ENCODE measurements around the gene ZNF189. TPM values are rescaled to one million over a fixed set of nuclear protein-coding genes. Genes with fewer than 3 reads are reported as not detected.

Gene ZNF189
- polyA plus RNA-seq, 1 donor (not counting 4 experiments of a cell fraction or from before 2014, with no cell fraction given): 8.7 TPM

GRCh38 chr9:101352892-101353463 is 45.7 kb upstream of the ZNF189 start:
- H3K36me3 ChIP-seq (ENCODE audit: control insufficient read depth in 2 of 2, extremely low read depth in 1 of 2, insufficient read depth in 2 of 2, low read length in 2 of 2): no peaks in the 10 kb centered on the region
- H3K4me2 ChIP-seq (ENCODE audit: control insufficient read depth, extremely low read depth, insufficient read depth, low read depth, low read length): no peak overlapping the region
- no peaks in the 10 kb centered on the region for H4K20me1 ChIP-seq (ENCODE audit: control insufficient read depth, extremely low read depth, insufficient read depth, low read length)
- no peak for DNase-seq (ENCODE audit: low read depth, low spot score)
- H3K4me1 ChIP-seq (ENCODE audit: control insufficient read depth, extremely low read depth, insufficient read depth, low read length): no peaks in the 10 kb centered on the region
- H3K9ac ChIP-seq (ENCODE audit: control insufficient read depth, extremely low read depth, insufficient read depth, low read length): no peak overlapping the region
- dilution Hi-C loops (cut with MboI; ENCODE audit: extremely low pct_ligation_motif_present, low sequenced_read_pairs): no loop called here
- no peaks in the 10 kb centered on the region for H3K27me3 ChIP-seq (ENCODE audit: control insufficient read depth, extremely low read depth, insufficient read depth, low read length)
- TF ChIP-seq, protein P1, sequence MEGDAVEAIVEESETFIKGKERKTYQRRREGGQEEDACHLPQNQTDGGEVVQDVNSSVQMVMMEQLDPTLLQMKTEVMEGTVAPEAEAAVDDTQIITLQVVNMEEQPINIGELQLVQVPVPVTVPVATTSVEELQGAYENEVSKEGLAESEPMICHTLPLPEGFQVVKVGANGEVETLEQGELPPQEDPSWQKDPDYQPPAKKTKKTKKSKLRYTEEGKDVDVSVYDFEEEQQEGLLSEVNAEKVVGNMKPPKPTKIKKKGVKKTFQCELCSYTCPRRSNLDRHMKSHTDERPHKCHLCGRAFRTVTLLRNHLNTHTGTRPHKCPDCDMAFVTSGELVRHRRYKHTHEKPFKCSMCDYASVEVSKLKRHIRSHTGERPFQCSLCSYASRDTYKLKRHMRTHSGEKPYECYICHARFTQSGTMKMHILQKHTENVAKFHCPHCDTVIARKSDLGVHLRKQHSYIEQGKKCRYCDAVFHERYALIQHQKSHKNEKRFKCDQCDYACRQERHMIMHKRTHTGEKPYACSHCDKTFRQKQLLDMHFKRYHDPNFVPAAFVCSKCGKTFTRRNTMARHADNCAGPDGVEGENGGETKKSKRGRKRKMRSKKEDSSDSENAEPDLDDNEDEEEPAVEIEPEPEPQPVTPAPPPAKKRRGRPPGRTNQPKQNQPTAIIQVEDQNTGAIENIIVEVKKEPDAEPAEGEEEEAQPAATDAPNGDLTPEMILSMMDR (optimal IDR thresholded peaks at IDR 0.05 in 1 of 3, IDR thresholded peaks at IDR 0.05 in 1 of 3, conservative IDR thresholded peaks at IDR 0.05 in 1 of 3; ENCODE audit: extremely low read depth in 1 of 3, insufficient read depth in 2 of 3, low read length in 3 of 3): no peak
- no peak for TF ChIP-seq EZH2 (IDR thresholded peaks at IDR 0.05; ENCODE audit: low read length)
- no peak overlapping the region for H2AFZ ChIP-seq (ENCODE audit: control insufficient read depth, low read length)
- no peak for FAIRE-seq
- no peak overlapping the region for H3K27ac ChIP-seq (ENCODE audit: control insufficient read depth, insufficient read depth, low read length)
- no peak overlapping the region for H3K4me3 ChIP-seq (ENCODE audit: control insufficient read depth in 2 of 3, extremely low read depth in 1 of 3, insufficient read depth in 2 of 3, low read depth in 1 of 3, low read length in 3 of 3)
- H3K9me3 ChIP-seq (ENCODE audit: control insufficient read depth, low read depth, low read length): no peaks in the 10 kb centered on the region
- no peaks in the 10 kb centered on the region for H3K9me1 ChIP-seq (ENCODE audit: control insufficient read depth, extremely low read depth, insufficient read depth, low read length)
- H3K79me2 ChIP-seq (ENCODE audit: control insufficient read depth, insufficient read depth, low read length): no peaks in the 10 kb centered on the region

DNA sequence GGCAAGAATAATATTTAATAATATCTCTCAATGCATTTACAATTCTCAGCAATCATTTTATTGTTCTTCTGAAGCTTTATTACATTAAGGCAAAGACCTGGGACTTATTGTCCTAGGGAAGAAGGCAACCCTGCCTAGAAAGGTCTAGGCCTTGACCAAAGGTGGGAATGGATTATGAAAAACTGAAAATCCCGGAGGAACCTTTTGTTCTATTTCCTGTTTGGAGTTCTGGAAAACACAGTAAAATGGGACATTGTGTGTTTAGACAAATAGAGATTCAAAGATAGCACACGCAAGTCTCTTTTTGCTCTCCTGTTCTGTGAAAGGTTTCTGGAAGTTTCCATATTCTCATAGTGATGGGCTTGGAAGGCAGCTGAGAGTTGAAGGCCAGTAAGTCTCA is 45.0 kb upstream of the ZNF189 start:
- TF ChIP-seq, protein P1 (optimal IDR thresholded peaks at IDR 0.05 in 1 of 3, IDR thresholded peaks at IDR 0.05 in 1 of 3, conservative IDR thresholded peaks at IDR 0.05 in 1 of 3; ENCODE audit: extremely low read depth in 1 of 3, insufficient read depth in 2 of 3, low read length in 3 of 3): no peak
- TF ChIP-seq EZH2 (IDR thresholded peaks at IDR 0.05; ENCODE audit: low read length): no peak
- Histone ChIP-seq H3K9ac (ENCODE audit: control insufficient read depth, extremely low read depth, insufficient read depth, low read length) (no peak overlapping the region), H3K9me3 (ENCODE audit: control insufficient read depth, low read depth, low read length) (no peaks in the 10 kb centered on the region), H3K4me3 (ENCODE audit: control insufficient read depth in 2 of 3, extremely low read depth in 1 of 3, insufficient read depth in 2 of 3, low read depth in 1 of 3, low read length in 3 of 3) (no peak overlapping the region), H3K79me2 (ENCODE audit: control insufficient read depth, insufficient read depth, low read length) (no peaks in the 10 kb centered on the region), H4K20me1 (ENCODE audit: control insufficient read depth, extremely low read depth, insufficient read depth, low read length) (no peaks in the 10 kb centered on the region), H3K27ac (ENCODE audit: control insufficient read depth, insufficient read depth, low read length) (no peak overlapping the region), H3K4me2 (ENCODE audit: control insufficient read depth, extremely low read depth, insufficient read depth, low read depth, low read length) (no peak overlapping the region), H3K9me1 (ENCODE audit: control insufficient read depth, extremely low read depth, insufficient read depth, low read length) (no peaks in the 10 kb centered on the region), H3K27me3 (ENCODE audit: control insufficient read depth, extremely low read depth, insufficient read depth, low read length) (no peaks in the 10 kb centered on the region), H3K36me3 (ENCODE audit: control insufficient read depth in 2 of 2, extremely low read depth in 1 of 2, insufficient read depth in 2 of 2, low read length in 2 of 2) (no peaks in the 10 kb centered on the region), H3K4me1 (ENCODE audit: control insufficient read depth, extremely low read depth, insufficient read depth, low read length) (no peaks in the 10 kb centered on the region), H2AFZ (ENCODE audit: control insufficient read depth, low read length) (no peak overlapping the region)
- FAIRE-seq: no peak
- dilution Hi-C loops (cut with MboI; ENCODE audit: extremely low pct_ligation_motif_present, low sequenced_read_pairs): no loop called here
- DNase-seq (ENCODE audit: low read depth, low spot score): no peak
